ENCODE data around the gene HECTD3.

Gene HECTD3

GRCh38 chr1:45010855-45011811, at the start of gene HECTD3:
Gene HECTD3 (minus strand): TSS chr1:45011324. CDS start chr1:45011257, 67 bp downstream.
- DNase-seq (ENCODE audit: low read depth in 2 of 2), result no peak

DNA sequence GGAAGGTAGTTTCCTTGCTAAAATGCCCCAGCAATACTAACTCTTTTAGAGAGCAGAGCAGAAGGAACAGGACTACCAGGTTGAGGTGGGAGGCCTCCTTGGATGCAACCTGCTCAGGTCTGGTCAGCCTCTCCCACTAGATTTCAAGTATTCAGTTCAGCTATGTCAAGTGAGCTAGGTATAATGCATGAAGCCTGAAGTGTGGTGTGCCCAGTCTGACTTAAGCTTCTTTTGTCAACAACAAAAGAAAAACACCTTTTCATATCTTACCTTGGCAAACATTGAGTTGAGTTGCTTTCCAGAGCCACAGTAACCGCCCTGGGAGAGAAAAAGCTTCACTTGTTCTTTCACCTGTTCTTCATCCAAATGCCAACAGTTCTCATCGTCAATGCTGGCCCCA, 48.7 kb upstream of the HECTD3 start:
- no peak for DNase-seq (ENCODE audit: low read depth in 2 of 2)

- DNase-seq (ENCODE audit: low read depth in 2 of 2), result no peak
Observed at GRCh38 chr1:45057542-45057941, 46.4 kb upstream of the HECTD3 start.

GRCh38 chr1:45051005-45051772, 40.1 kb upstream of the HECTD3 start:
- no peak for DNase-seq (ENCODE audit: low read depth in 2 of 2)

DNA sequence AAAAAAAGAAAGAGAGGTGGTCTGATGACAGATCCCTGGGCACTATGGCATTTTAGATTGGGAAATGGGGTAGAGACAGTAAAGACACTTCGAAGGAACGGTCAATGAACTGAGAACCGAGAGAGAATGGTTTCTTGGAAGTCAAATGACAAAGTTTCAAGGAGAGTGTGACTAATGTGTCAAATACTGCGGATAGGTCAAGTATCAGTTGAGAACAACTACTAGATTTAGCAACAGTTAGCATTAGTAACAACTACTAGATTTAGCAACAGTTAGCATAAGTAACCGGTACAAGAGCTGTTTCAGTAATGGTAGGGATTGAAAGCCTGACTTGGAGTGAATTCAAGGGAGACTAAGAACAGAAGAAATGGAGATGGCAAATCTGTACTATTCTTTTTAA, 35.9 kb upstream of the HECTD3 start:
- no peak for DNase-seq (ENCODE audit: low read depth in 2 of 2)

DNA sequence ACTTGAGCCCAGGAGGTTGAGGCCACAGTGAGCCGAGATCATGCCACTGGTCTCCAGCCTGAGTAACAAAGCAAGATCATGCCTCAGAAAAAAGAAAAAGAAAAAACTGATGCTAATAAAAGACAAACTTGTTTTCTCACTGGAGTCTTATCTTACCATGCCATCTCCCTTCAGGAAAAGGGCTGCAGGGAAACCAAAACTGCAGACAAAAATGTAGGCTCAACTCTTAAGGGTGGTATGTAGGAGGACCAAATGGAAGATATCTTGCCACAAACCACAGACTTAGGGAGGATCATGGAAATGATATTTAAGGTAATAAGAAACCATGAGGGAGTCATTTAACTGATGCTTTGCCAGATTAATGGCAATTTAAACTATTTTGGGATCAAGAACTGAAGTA, 33.8 kb upstream of the HECTD3 start:
- DNase-seq (ENCODE audit: low read depth in 2 of 2), result no peak

- no peak for DNase-seq (ENCODE audit: low read depth in 2 of 2)
Observed at GRCh38 chr1:45043094-45043493, 32.0 kb upstream of the HECTD3 start.

DNA sequence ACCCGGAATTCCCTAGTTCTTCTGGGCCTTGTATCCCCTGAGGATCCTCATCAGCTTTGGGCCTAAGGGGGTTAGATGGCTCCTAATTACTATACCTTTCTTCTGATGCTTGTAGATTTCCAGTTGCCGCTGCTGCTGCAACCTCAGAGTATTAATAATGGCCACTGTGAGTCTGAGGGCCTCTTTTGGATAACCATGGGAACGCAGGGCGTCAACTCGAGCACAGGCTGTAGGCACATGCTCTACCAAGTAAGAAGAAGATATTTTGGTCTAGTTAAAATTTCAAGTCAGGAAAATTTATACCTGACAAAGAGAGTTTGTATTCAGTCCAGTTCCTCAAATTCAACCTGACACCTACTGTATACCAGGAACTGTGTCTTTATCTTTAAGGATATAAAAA, 29.2 kb upstream of the HECTD3 start:
- no peak for DNase-seq (ENCODE audit: low read depth in 2 of 2)

DNA sequence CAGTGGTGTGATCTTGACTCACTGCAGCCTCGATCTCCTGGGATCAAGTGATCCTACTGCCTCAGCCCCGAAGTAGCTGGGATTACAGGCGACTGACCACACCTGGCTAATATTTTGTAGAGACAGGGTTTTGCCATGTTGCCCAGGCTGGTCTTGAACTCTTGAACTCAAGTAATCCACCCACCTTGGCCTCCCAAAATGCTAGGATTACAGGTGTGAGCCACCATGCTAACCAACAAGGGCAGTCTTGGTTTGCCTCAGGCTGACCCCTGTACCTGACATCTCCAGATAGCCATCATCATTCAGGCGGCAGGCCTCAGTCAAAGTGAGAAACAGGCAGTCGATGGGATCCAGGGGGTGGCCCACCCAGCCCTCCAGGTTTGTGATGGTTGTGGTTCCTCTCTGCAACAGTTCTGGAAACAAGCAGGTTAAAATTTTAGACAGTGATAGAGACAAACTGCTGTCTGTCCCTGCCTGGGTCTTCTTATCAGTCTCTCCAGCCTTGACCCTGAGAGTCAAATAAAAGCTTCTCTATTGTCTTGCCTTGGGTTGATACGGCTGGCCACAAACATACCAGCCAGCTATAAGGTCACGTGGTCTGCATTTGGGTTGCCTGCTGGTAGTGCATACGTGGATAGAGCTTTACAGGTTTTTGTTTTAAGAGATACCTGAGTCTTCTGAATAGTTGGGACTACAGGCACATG, 27.7 kb upstream of the HECTD3 start:
- no peak for DNase-seq (ENCODE audit: low read depth in 2 of 2)

GRCh38 chr1:45038240-45038639, 27.1 kb upstream of the HECTD3 start:
- DNase-seq (ENCODE audit: low read depth in 2 of 2), result no peak

DNA sequence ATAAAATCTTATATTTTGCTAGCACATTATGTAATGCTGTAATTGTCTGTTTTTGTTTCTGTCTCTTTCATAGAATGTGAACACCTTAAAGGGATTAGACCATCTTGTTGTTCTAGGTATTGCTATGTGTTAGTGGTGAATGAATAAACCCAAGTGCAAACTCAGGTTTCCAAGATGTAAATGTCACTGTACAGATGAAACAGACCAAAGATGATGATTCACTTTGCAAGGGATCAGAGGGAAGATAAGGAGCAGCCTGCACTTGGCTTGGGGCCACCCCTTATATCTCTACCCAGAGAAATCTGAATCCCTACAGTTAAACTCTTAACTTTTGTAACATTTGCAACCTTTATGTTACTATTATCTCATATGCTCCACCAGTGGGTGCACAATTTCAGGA, 26.3 kb upstream of the HECTD3 start:
- no peak for DNase-seq (ENCODE audit: low read depth in 2 of 2)

- no peak for DNase-seq (ENCODE audit: low read depth in 2 of 2)
Observed at GRCh38 chr1:45035631-45036301, 24.6 kb upstream of the HECTD3 start.

DNA sequence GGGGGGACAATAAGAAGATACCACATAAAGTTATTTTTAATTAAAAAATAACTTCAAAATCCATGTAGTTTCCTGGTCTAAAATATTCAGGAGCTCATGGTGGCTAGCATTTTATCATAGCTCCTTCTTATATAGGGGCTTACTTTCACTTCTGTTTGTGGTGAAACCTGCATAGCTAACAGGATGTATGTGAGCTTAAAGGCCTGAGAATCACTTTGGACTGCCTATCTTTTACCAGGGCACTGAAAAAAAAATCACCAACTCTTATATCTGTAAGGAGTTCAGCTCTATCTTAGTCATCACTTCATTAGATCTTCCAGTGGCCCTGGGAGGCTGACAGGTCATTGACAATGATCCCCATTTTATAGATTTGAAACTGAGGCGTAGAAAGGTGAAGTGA, 22.2 kb upstream of the HECTD3 start:
- DNase-seq (ENCODE audit: low read depth in 2 of 2), result no peak

GRCh38 chr1:45032837-45033236, 21.7 kb upstream of the HECTD3 start:
- no peak for DNase-seq (ENCODE audit: low read depth in 2 of 2)

DNA sequence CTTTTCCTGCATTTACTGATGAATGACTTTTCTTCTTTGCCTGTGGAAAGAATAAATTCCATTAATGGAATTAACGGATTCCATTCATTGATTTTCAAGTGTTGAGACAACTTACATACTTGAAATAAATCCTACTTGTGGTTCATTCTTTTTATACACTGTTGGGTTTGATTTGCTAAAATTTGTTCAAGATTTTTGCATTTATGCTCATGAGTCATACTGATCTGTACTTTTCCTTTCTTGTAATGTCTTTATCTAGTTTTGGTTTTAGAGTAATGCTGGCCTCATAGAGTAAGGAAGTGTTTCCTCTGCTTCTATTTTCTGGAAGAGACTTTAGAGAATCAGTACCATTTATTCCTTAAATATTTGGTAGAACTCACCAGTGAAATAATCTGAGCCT, 15.3 kb upstream of the HECTD3 start:
- DNase-seq (ENCODE audit: low read depth in 2 of 2), result no peak

- DNase-seq (ENCODE audit: low read depth in 2 of 2), result no peak
Observed at GRCh38 chr1:45023663-45024062, 12.5 kb upstream of the HECTD3 start.

- no peak for DNase-seq (ENCODE audit: low read depth in 2 of 2)
Observed at GRCh38 chr1:45018599-45019230, 7.6 kb upstream of the HECTD3 start.

GRCh38 chr1:45016767-45017166, 5.6 kb upstream of the HECTD3 start:
- DNase-seq (ENCODE audit: low read depth in 2 of 2), result no peak

- no peak for DNase-seq (ENCODE audit: low read depth in 2 of 2)
Observed at GRCh38 chr1:45016090-45016697, 5.1 kb upstream of the HECTD3 start.

GRCh38 chr1:45015683-45016082, 4.6 kb upstream of the HECTD3 start:
- no peak for DNase-seq (ENCODE audit: low read depth in 2 of 2)
